GM19099 (cell line): ENCODE measurements around the gene PPP2R2C.

Experiments
- POLR2A ChIP-seq: IDR thresholded peaks from 3 replicates; pipeline ENCODE4 v1.6.1; 2011; ENCODE audit warnings: low read depth; ENCODE audit not compliant: insufficient read length; ENCODE audit errors: extremely low read depth

PPP2R2C gene

GRCh38 chr4:6384541-6384940 lies 87.9 kb downstream of the PPP2R2C start:
- no peak for TF ChIP-seq POLR2A

- no peak for TF ChIP-seq POLR2A
Observed at GRCh38 chr4:6383929-6384328, 88.5 kb downstream of the PPP2R2C start.

GRCh38 chr4:6383009-6383404 lies 89.4 kb downstream of the PPP2R2C start:
- no peak for TF ChIP-seq POLR2A

GRCh38 chr4:6381571-6382123 lies 90.8 kb downstream of the PPP2R2C start:
- no peak for TF ChIP-seq POLR2A

GRCh38 chr4:6380746-6381410 lies 91.5 kb downstream of the PPP2R2C start:
- TF ChIP-seq POLR2A = no peak

GRCh38 chr4:6379767-6380745 lies 92.4 kb downstream of the PPP2R2C start:
- no peak for TF ChIP-seq POLR2A

GRCh38 chr4:6378493-6379445 lies 93.6 kb downstream of the PPP2R2C start:
- no peak for TF ChIP-seq POLR2A

- TF ChIP-seq POLR2A = no peak
Observed at GRCh38 chr4:6377626-6378492, 94.6 kb downstream of the PPP2R2C start.

GRCh38 chr4:6375620-6376295 lies 96.7 kb downstream of the PPP2R2C start:
- TF ChIP-seq POLR2A = no peak

GRCh38 chr4:6374575-6374974 lies 97.8 kb downstream of the PPP2R2C start:
- no peak for TF ChIP-seq POLR2A

- TF ChIP-seq POLR2A = no peak
Observed at GRCh38 chr4:6373541-6374410, 98.6 kb downstream of the PPP2R2C start.
